ENCODE data around the gene SYT9. TPM values are rescaled to one million over a fixed set of nuclear protein-coding genes. Genes with fewer than 3 reads are reported as not detected.
"Not testable (repeated sequence)": the region's sequence is repeated elsewhere in the genome, so short reads cannot be mapped to it uniquely, and the experiment has no call there.

The SYT9 gene
- total RNA-seq, 1 donor from 2014 or later: 0.46 TPM

GRCh38 chr11:7335442-7335841 is 83.7 kb downstream of the SYT9 start:
- not testable (repeated sequence) for DNase-seq (ENCODE audit: low read depth, low spot score)

GRCh38 chr11:7341551-7341950 is 89.8 kb downstream of the SYT9 start:
- DNase-seq (ENCODE audit: low read depth, low spot score): no peak

- no peak for DNase-seq (ENCODE audit: low read depth, low spot score)
Observed at GRCh38 chr11:7347611-7348431, 96.1 kb downstream of the SYT9 start.

- no peak for DNase-seq (ENCODE audit: low read depth, low spot score)
Observed at GRCh38 chr11:7348432-7349304, 97.0 kb downstream of the SYT9 start.

GRCh38 chr11:7351228-7351627 is 99.5 kb downstream of the SYT9 start:
- no peak for DNase-seq (ENCODE audit: low read depth, low spot score)

GRCh38 chr11:7353100-7353499 is 101.4 kb downstream of the SYT9 start:
- no peak for DNase-seq (ENCODE audit: low read depth, low spot score)

- no peak for DNase-seq (ENCODE audit: low read depth, low spot score)
Observed at GRCh38 chr11:7364660-7365059, 113.0 kb downstream of the SYT9 start.

- no peak for DNase-seq (ENCODE audit: low read depth, low spot score)
Observed at GRCh38 chr11:7367803-7368202, 116.1 kb downstream of the SYT9 start.

GRCh38 chr11:7376386-7376785 is 124.7 kb downstream of the SYT9 start:
- DNase-seq (ENCODE audit: low read depth, low spot score): no peak

GRCh38 chr11:7381937-7382336 is 130.2 kb downstream of the SYT9 start:
- DNase-seq (ENCODE audit: low read depth, low spot score): no peak

- no peak for DNase-seq (ENCODE audit: low read depth, low spot score)
Observed at GRCh38 chr11:7383406-7383805, 131.7 kb downstream of the SYT9 start.

GRCh38 chr11:7384691-7385090 is 133.0 kb downstream of the SYT9 start:
- DNase-seq (ENCODE audit: low read depth, low spot score): no peak

- DNase-seq (ENCODE audit: low read depth, low spot score): no peak
Observed at GRCh38 chr11:7385532-7385931, 133.8 kb downstream of the SYT9 start.

- DNase-seq (ENCODE audit: low read depth, low spot score): no peak
Observed at GRCh38 chr11:7413961-7414915, 162.5 kb downstream of the SYT9 start.

- DNase-seq (ENCODE audit: low read depth, low spot score): no peak
Observed at GRCh38 chr11:7414973-7415817, 163.5 kb downstream of the SYT9 start.

GRCh38 chr11:7416080-7416479 is 164.4 kb downstream of the SYT9 start:
- no peak for DNase-seq (ENCODE audit: low read depth, low spot score)

GRCh38 chr11:7417328-7417727 is 165.6 kb downstream of the SYT9 start:
- no peak for DNase-seq (ENCODE audit: low read depth, low spot score)

GRCh38 chr11:7418061-7418460 is 166.4 kb downstream of the SYT9 start:
- no peak for DNase-seq (ENCODE audit: low read depth, low spot score)

GRCh38 chr11:7418906-7419305 is 167.2 kb downstream of the SYT9 start:
- DNase-seq (ENCODE audit: low read depth, low spot score): no peak

GRCh38 chr11:7421136-7421535 is 169.4 kb downstream of the SYT9 start:
- DNase-seq (ENCODE audit: low read depth, low spot score): no peak

All from pulmonary artery endothelial cell (primary cell).